Right lobe of liver (tissue), 4 donors: ENCODE results near the gene NDUFS7.

ENCODE experiments used
- POLR2A ChIP-seq: fragments of 450-650 bp; IDR thresholded peaks from one replicate; pipeline ENCODE4 v1.6.1; 2017; ENCODE audit warnings: antibody characterized with exemption, mild to moderate bottlenecking
- TF ChIP-seq, protein P1 (sequence below), 4 donors: fragments of 200-600 bp in 3 of 4; fragments of 450-650 bp in 1 of 4; IDR thresholded peaks; one replicate each; pipeline versions ENCODE4 v1.5.1 to v1.8.0; 2016 to 2022; ENCODE audit warnings: antibody characterized with exemption in 4 of 4, mild to moderate bottlenecking in 2 of 4
- donor health status: DM: no; HTN: no; CAD: no.
- donor health status: DM: no; HTN: no; CAD: no.
- donor health status: DM: no; HTN: yes; CAD: no.

DNA sequence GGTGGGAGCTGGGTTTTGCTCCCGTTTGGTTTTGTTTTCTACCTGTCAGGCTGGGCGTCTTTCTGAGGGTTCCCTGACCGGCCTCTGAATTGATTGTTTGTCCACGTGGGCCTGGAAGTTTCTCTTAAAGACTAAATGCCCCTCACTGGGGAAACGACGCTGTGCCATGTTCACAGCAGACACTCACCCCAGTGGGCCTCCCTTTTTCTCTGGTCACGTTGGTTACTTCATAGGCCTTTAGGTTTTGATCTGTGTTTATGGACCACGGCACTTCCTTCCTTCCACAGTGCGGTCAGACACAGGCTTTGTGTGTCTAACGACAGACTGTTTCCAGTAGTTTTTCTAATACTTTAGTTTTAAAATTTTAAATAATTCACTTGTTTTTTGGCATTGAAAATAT lies 20.1 kb upstream of the NDUFS7 start:
- TF ChIP-seq, protein P1, sequence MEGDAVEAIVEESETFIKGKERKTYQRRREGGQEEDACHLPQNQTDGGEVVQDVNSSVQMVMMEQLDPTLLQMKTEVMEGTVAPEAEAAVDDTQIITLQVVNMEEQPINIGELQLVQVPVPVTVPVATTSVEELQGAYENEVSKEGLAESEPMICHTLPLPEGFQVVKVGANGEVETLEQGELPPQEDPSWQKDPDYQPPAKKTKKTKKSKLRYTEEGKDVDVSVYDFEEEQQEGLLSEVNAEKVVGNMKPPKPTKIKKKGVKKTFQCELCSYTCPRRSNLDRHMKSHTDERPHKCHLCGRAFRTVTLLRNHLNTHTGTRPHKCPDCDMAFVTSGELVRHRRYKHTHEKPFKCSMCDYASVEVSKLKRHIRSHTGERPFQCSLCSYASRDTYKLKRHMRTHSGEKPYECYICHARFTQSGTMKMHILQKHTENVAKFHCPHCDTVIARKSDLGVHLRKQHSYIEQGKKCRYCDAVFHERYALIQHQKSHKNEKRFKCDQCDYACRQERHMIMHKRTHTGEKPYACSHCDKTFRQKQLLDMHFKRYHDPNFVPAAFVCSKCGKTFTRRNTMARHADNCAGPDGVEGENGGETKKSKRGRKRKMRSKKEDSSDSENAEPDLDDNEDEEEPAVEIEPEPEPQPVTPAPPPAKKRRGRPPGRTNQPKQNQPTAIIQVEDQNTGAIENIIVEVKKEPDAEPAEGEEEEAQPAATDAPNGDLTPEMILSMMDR (IDR thresholded peaks at IDR 0.05), result no peak
- TF ChIP-seq POLR2A, result no peak
